NCI-H128 (cell line): ENCODE measurements around the gene MUL1.

Source experiments
- DNase-seq: peaks from one replicate; lab custom pipeline; 2025; ENCODE audit not compliant: unreplicated experiment; lab: John Stamatoyannopoulos, UW

Gene MUL1

DNA sequence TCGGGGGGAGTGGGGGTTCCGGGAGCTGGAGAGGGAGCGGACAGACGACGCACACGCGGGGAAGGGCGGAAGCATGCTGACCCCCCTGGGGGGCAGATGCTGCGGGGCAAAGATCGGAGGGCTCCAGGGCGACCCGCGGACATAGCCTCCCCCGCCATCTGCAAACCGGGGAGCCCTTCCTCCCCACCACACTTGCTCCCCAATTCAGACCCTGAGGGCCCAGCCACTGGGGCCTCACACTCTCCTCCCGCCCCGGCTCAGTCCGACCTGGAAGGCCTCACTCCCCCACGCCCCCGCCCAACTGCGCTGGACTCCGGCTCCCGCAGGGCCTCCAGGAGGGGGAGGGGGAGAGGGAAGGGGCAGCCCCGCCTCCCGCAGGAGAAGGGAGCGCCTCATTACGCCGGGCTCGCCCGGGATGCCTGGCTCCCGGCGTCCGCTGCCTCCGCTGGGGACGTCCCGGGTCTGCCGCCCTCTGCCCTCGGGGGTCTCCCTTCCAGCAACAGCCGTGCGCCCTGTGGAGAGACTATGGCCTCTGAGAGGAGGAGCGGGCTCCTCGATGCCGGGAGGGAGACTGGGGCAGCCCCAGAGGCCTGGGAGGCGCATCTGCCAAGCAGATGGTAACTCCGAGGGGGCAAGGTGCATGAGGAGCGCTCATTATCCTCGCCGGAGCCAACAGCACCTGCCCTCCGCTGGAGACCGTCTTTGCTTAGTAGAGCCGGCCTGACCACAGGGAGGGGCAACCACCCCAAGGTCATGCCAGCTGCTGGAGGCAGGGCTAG lies 21.3 kb downstream of the MUL1 start:
- DNase-seq, result peak; percentile 48

DNA sequence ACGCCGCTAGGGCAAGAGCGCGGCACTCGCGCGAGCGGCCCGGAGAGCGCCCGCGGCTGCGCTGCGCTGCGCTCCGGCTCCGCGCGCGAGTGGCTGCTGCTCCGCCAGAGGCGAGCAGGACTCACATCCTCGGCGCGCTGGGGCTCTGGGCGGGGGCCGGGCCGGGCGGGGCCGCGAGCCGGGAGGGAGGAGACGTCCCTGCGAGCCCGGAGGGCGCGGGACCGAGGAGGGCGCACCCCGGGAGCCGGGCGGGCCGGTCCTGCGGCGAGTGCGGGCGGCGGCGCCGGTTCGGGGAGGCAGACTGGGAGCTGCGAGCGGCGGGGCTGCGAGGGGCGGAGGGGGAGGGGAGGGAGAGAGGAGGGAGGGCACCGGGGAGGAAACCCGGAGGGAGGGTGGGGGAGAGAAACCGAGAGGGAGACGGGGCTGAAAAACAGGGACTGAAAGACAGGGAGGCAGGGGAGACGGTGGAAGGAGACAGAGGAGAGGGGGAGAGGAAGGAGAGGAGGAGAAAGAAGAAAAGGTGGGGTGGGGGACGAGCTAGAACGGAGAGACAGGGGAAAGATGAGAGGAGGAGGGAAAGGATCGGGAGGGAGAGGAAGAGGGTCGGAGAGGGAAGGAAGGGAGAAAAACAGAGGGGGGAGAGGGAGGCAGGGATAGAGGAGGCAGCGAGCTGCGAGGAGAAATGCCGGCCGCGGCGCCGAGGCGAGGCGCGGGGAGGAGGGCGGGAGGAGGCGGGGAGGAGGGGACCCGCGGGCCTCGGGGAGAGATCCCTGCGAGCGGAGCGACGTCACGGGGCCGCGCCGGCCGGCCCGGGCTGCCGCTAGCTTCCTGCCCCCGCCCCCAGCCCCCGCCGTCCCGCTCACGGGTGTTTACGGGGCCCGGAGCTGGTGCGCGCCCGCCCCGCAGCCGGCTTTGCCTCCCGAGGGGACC lies 22.2 kb downstream of the MUL1 start, which contains the start of gene CAMK2N1:
Gene CAMK2N1, minus strand, starts transcription at position 684 of the 930 bp plus-strand sequence. CDS start 831 bp downstream, outside the sequence.
- no peak for DNase-seq

GRCh38 chr1:20484519-20485462 lies 23.2 kb downstream of the MUL1 start:
- no peak for DNase-seq

DNA sequence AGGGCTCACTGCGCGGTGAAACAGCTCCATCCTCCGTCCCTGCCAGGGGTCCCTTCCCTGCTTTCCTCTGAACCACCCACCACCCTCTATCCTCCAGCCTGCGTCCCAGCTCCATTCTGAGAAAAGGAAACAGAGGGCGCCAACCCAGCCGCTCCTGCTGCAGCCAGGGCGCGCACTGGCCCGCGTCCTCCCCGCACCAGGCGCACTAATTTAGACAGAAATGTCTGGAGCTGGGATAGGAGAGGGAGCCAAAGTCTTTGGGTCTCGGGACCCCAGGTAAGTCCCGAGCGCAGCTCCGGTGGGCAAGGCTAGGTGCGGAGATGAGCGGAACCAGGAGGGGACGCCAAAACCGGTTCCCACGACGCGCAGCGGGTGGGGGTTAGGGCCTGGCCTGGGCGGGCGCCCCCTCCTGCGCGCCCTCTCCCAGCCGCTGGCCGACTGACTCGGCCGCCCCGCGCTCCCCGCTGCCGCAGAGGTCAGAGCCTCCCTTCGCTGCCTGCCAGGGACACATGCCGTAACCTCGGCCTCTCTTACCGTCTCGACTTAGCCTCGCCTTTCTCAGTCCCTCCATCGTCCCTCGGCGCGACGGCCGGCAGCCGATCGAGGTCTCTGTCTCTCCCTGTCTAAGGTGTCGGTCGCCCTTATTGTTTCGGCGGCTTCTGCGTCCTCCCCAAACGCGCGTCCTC lies 24.0 kb downstream of the MUL1 start:
- DNase-seq, result no peak

GRCh38 chr1:20483098-20483832 lies 24.7 kb downstream of the MUL1 start:
- no peak for DNase-seq

DNA sequence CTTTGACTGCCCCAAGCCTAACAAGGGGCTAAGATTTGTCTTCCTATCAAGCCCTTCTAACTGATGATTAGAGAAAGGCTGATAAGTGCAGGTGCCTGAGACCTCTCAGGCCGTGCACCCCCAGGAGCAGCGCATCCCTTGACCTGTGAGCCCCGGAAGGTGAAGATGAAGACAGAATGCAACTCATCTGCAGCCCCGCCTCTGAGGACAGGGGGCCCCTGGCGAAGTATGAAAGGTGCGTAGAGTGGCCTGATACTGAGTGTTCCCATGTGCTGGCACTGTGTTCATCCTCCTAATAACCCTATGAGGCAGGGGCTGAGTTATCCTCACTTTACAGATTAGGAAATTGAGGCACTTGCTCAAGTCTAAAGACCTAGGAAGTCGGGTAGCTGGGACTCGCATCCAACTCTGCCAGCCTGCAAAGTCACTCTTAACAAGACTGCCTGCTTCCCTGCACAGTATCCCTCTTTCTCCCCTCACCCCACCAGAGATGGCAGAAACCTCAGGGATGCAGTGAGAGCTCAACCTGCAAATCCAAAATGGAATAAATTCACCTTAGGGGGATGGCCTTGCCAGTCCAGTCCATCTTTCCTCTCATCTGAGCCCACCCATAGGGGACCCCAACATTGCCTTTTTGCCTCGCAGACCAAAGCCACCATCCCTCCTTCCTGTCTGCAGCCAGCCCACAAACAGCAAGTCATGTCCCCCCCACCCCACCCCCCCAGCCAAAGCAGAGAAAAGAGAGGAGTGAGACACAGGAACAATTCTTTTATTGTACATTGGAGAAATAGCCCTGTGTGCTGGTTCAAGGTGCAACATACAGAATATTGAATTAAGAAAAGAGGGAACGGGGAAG lies 26.1 kb downstream of the MUL1 start:
- no peak for DNase-seq

DNA sequence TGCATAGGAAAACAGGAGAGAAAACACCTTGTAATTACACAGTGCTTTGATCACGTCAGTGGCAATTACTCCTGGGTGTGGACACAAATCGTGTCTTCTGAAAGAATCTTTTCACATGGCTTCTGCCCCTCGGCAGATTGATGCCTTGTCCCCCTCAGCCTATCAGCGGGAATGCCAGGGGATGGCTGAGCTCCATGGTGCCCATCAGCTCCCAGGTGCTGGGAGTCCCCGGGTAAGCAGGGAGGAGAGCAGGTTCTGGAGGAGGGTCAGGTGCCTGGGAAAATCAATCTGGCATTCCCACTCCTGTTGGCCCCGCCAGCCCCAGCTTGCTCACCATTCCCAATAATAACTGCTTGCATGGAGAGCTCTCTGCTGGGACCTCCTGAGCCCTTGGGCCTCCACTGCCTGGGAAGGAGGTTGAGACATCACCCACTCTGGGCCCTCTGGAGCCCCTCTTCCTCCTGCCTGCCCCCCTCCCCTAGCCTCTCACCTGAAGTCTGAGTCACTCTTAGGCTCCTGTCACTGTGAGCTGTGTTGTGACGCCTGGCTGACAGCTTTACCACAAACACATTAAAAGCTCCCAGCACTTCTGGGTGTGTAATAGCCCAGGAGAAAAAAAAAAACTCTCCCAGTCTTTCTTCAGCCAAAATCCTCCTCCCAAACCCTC lies 26.9 kb downstream of the MUL1 start:
- DNase-seq, result no peak

DNA sequence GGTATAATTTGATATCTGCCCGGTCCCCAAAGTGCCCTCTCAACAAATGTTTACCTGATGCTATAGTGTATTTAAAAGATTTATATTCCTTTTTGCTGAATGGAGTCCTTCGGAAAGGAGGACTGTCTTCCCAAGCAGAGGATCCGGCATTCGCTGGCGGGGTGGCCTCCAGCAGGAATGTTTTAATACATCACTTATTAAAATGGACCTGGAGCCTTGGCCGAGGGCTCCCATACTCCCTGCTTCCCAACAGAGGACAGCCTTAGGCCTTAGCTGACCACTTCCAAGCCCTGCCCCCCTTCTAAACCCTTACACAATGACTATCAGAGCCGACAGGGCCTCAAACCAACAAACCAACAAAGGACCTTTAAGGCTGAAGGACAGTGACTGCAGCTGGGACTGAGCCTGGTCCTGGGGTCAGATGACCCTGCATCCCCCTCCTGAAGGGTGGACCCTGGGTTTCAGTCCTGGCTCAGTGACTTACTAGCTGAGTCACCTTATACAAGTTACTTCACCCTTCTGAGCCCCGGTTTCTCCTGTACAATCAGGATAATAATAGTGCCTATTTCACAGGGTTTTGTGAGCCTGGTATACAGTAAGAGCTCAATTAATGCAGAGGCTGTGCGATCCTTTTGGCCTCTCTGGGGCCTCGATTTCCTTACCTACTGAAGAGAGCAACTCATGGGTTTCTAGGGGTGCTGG lies 27.6 kb downstream of the MUL1 start:
- DNase-seq, result no peak

DNA sequence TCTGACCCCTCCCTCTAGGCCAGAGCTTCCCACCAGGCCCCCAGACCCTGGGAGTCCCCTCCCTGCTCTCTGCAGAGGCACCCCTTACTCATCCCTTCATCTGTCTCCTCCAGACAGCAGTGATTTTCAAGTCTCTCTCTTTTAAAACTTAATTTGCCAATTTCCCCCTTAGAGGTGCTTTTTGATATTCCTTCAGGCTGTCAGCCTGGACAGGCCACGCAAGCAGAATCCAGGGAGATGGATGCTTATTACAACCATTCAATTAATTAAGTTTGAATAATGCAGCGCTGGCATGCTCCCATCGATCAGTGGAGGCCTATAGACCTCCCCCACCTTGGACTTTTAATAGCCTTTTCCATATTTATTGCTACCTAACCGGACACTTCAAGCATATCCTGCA lies 28.1 kb downstream of the MUL1 start:
- no peak for DNase-seq

DNA sequence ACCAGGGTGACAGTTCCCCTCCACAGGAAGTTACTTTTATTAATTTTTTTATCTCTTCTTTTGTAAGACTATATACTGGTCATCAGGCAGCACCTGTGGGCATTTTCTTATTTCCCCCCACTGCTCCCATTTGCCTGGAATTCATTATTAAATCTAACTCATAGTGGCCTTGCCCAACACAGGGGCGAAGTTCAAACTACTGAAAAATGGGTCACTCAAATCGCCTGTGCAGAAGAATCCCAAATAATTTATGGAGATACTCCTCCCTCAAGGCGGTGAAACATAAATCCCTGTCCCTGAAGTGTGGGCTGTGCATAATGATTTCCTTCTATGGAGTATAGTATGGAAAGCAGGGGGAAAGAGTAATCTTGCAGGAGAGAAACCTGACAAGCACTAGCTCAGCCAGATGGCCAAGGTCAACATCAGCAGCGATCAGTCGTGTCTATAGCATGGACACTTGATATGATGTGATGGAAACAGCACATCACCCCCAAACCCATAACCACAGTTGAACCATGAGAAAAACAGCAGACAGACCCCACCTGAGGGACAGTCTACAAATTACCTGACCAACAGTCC lies 29.8 kb downstream of the MUL1 start:
- DNase-seq, result no peak

DNA sequence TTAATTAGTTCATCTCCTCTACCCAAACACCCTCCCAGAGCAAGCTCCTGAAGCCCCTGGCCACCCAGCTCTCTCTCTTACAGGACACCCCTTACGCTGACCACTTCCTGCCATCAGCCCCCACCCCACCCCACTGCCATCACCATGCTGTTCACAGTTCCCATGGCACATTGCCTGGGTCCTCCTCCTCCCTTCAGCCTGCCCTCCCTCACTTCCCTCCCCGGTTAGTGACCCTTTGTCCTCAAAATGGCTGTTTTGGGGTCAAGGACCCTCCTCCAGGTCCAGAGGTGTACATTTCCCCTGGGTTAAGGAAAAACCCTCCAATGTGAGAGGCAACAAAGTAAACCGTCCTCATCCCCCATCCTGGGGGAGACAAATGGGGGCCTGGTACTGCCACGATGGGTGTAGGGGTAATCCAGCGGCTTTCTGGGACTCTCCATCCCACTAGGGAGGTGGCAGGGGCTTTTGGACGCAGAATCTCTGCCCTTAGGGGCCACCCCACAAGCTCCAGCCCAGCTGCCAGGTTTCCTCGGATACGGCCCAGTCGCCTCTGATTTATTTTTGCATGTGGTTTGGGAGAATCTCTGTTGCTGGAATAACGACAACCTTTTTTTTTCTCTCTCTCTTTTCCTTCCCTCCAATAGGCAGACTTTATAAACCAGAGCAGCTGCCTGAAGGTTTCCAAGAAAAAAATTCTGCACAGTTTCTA lies 30.4 kb downstream of the MUL1 start:
- DNase-seq, result no peak

- no peak for DNase-seq
These were observed 31.5 kb downstream of the MUL1 start for GRCh38 chr1:20476265-20477038.

GRCh38 chr1:20474996-20475395 lies 33.0 kb downstream of the MUL1 start:
- no peak for DNase-seq

DNA sequence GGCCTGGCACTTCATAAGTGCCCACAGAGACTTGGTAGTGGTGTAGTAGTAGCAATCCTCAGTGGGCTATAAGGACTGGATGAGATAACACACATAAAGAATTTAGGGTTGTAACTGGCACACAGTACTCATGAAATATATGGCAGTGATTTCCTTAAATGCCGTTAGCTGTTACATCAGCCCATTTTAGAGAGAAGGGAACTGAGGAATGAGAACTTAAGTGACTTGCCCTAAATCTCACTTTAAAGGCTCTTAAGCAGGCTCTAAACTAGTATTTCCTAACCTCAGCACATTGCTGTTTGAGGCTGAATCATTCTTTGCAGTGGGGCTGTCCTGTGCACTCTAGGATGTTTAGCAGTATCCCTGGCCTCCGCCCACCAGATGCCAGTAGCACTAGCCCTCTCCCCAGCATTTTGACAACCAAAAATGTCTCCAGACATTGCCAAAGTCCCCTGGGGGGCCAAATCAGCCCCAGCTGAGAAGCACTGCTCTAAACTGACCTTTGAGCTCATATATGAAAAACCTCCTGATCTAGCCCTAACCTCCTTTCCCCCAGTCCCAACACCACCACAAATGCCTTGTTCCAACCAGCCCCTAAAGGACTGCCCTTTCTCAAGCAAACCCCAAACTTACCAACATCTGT lies 33.5 kb downstream of the MUL1 start:
- no peak for DNase-seq

DNA sequence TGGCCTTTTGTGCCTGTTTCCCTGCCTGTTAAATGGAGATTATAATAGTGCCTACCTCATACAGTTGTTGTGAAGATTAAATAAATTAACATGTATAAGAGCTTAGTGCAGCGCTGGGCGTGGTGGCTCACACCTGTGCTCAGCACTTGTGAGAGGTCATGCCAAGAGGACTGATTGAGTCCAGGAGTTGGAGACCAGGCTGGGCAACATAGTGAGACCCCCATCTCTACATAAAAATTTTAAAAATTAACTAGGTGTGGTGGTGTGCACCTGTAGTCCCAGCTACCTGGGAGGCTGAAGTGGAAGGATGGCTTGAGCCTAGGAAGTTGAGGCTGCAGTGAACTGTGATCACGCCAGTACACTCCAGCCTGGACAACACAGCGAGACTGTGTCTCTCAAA lies 34.1 kb downstream of the MUL1 start:
- no peak for DNase-seq
